Measurements from ENCODE around the gene AFF1. TPM values are rescaled to one million over a fixed set of nuclear protein-coding genes. Genes with fewer than 3 reads are reported as not detected.

The AFF1 gene
- total RNA-seq, 2 experiments from 2014 or later, result 50.3 to 51.2 TPM

DNA sequence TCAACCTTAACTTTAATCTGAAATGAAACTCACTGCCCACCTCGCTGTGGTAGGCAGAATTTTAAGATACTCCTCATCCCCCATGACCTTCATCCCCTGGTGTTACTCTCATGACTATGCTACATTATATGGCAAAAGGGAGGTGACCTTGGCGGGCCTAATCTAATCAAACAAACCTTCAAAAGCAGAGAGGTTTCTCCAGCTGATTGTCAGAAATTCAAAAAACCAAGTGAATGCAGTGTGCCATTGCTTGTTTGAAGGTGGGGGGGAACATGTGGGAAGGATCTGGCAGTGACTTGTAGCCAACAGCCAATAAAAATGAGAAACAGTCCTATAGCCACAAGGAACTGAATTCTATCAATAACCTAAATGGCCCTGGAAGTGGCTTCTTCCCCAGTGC lies 237.1 kb downstream of the AFF1 start:
- ATAC-seq (ENCODE audit: poor library complexity) (no peak), DNase-seq (no peak)
- CTCF ChIA-PET, result interaction anchor here (1.1 kb wide), 1 partner anchor 48 kb away, joined by 3 read pairs; no protein-coding TSS in a partner anchor
- H3K4me3 Mint-ChIP-seq, result no peak overlapping the region
- H3K4me1 ChIP-seq (ENCODE audit: insufficient read depth, low read length), result no peaks in the 10 kb centered on the region
- H3K36me3 ChIP-seq (ENCODE audit: insufficient read depth, low read length), result peaks cover 3% of the 10 kb centered on the region
- H3K9me3 Mint-ChIP-seq, result no peaks in the 10 kb centered on the region
- H3K36me3 Mint-ChIP-seq (ENCODE audit: low read depth), result peaks cover 27% of the 10 kb centered on the region
- intact Hi-C loops (cut with DNase I, micrococcal nuclease), result no loop called here
- POLR2A ChIA-PET, result no interaction called here
- TF ChIP-seq, protein P1, sequence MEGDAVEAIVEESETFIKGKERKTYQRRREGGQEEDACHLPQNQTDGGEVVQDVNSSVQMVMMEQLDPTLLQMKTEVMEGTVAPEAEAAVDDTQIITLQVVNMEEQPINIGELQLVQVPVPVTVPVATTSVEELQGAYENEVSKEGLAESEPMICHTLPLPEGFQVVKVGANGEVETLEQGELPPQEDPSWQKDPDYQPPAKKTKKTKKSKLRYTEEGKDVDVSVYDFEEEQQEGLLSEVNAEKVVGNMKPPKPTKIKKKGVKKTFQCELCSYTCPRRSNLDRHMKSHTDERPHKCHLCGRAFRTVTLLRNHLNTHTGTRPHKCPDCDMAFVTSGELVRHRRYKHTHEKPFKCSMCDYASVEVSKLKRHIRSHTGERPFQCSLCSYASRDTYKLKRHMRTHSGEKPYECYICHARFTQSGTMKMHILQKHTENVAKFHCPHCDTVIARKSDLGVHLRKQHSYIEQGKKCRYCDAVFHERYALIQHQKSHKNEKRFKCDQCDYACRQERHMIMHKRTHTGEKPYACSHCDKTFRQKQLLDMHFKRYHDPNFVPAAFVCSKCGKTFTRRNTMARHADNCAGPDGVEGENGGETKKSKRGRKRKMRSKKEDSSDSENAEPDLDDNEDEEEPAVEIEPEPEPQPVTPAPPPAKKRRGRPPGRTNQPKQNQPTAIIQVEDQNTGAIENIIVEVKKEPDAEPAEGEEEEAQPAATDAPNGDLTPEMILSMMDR (IDR thresholded peaks at IDR 0.05), result no peak
- no peaks in the 10 kb centered on the region for H3K4me1 Mint-ChIP-seq (ENCODE audit: low read depth)
- H3K4me3 ChIP-seq (ENCODE audit: low read length), result no peak overlapping the region
- no peaks in the 10 kb centered on the region for H3K27me3 ChIP-seq (ENCODE audit: control insufficient read depth in 1 of 2, insufficient read depth in 2 of 2, low read length in 2 of 2)
- no peaks in the 10 kb centered on the region for H3K27me3 Mint-ChIP-seq
- no peaks in the 10 kb centered on the region for H3K9me3 ChIP-seq (ENCODE audit: control insufficient read depth in 1 of 2, insufficient read depth in 1 of 2, low read length in 2 of 2)
- no peak overlapping the region for H3K27ac Mint-ChIP-seq
- no peak overlapping the region for H3K27ac ChIP-seq (ENCODE audit: low read depth in 1 of 2, low read length in 2 of 2)

DNA sequence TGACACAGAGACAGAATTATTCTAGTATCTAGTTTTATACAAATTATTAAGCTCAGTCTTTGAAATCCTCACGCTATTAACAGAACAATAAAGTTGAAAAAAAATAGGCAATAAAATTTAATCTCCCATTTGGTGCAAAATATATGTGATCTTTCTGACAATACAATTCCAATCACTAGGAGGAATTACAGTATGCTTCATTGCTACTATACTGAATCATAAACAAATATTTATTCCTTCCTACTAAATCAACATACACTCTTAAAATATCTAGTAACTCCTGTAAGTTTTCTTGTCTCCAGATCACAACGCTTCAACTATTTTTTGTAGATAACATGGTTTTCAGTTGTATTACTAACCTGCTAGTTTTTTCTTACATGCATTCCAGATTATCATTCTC lies 239.9 kb downstream of the AFF1 start:
- Mint-ChIP-seq H3K27me3 (no peaks in the 10 kb centered on the region), H3K36me3 (ENCODE audit: low read depth) (peaks cover 32% of the 10 kb centered on the region), H3K9me3 (no peaks in the 10 kb centered on the region), H3K27ac (no peak overlapping the region), H3K4me3 (no peak overlapping the region), H3K4me1 (ENCODE audit: low read depth) (no peaks in the 10 kb centered on the region)
- no peaks in the 10 kb centered on the region for H3K27me3 ChIP-seq (ENCODE audit: control insufficient read depth in 1 of 2, insufficient read depth in 2 of 2, low read length in 2 of 2)
- no peak overlapping the region for H3K27ac ChIP-seq (ENCODE audit: low read depth in 1 of 2, low read length in 2 of 2)
- no peaks in the 10 kb centered on the region for H3K36me3 ChIP-seq (ENCODE audit: insufficient read depth, low read length)
- CTCF ChIA-PET, result no interaction called here
- no peaks in the 10 kb centered on the region for H3K9me3 ChIP-seq (ENCODE audit: control insufficient read depth in 1 of 2, insufficient read depth in 1 of 2, low read length in 2 of 2)
- ATAC-seq (ENCODE audit: poor library complexity) (no peak), DNase-seq (no peak)
- intact Hi-C loops (cut with DNase I, micrococcal nuclease), result no loop called here
- TF ChIP-seq, protein P1 (IDR thresholded peaks at IDR 0.05), result no peak
- no peak overlapping the region for H3K4me3 ChIP-seq (ENCODE audit: low read length)
- no peaks in the 10 kb centered on the region for H3K4me1 ChIP-seq (ENCODE audit: insufficient read depth, low read length)
- POLR2A ChIA-PET, result no interaction called here

DNA sequence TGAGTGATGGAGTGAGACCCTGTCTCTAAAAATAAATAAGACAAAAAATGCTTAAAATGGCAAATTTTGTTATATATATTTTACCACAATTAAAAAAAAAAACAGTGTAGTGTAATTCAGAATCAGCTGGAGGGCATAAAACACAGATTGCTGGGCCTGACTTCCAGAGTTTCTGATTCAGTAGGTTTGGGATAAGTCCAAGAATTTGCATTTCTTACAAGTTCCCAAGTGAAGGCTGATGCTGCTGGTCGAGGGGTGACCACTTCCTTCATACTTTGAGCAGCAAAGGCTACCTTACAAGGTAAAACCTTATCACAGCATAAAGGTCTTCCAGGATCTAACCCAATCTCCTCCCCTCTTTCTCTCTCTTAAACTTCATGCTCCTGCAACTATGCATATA lies 244.9 kb downstream of the AFF1 start:
- no peak overlapping the region for H3K4me3 Mint-ChIP-seq
- H3K9me3 Mint-ChIP-seq, result no peaks in the 10 kb centered on the region
- H3K27ac ChIP-seq (ENCODE audit: low read depth in 1 of 2, low read length in 2 of 2), result no peak overlapping the region
- no peaks in the 10 kb centered on the region for H3K27me3 ChIP-seq (ENCODE audit: control insufficient read depth in 1 of 2, insufficient read depth in 2 of 2, low read length in 2 of 2)
- H3K27ac Mint-ChIP-seq, result no peak overlapping the region
- ChIA-PET POLR2A (no interaction called here), CTCF (no interaction called here)
- H3K36me3 Mint-ChIP-seq (ENCODE audit: low read depth), result peaks cover 12% of the 10 kb centered on the region
- no peaks in the 10 kb centered on the region for H3K9me3 ChIP-seq (ENCODE audit: control insufficient read depth in 1 of 2, insufficient read depth in 1 of 2, low read length in 2 of 2)
- no peaks in the 10 kb centered on the region for H3K4me1 Mint-ChIP-seq (ENCODE audit: low read depth)
- DNase-seq (no peak), ATAC-seq (ENCODE audit: poor library complexity) (no peak)
- H3K27me3 Mint-ChIP-seq, result no peaks in the 10 kb centered on the region
- no peaks in the 10 kb centered on the region for H3K36me3 ChIP-seq (ENCODE audit: insufficient read depth, low read length)
- no peak overlapping the region for H3K4me3 ChIP-seq (ENCODE audit: low read length)
- intact Hi-C loops (cut with DNase I, micrococcal nuclease), result no loop called here
- H3K4me1 ChIP-seq (ENCODE audit: insufficient read depth, low read length), result no peaks in the 10 kb centered on the region
- TF ChIP-seq, protein P1 (IDR thresholded peaks at IDR 0.05), result no peak

Measured in CD4-positive, alpha-beta T cell (primary cell).